Neural progenitor cell (in vitro differentiated cells): Measurements from ENCODE around the gene NFE2L2.

Experiments used
- CTCF ChIP-seq: fragments of 200-600 bp; sonication (generic); IDR thresholded peaks from 2 replicates; pipeline ENCODE4 v1.5.1; 2017; ENCODE audit warnings: antibody characterized with exemption, mild to moderate bottlenecking
- EZH2 ChIP-seq: fragments of 200-600 bp; sonication (generic); IDR thresholded peaks from 2 replicates; pipeline ENCODE4 v1.6.1; 2017; ENCODE audit warnings: antibody characterized with exemption, mild to moderate bottlenecking, moderate library complexity

GRCh38 chr2:177239932-177240630 lies 24.4 kb downstream of the NFE2L2 start:
- TF ChIP-seq EZH2 (no peak), CTCF (no peak)
